GDM1 (cell line): ENCODE measurements around the gene DDR1.
A peak's percentile ranks its signal among the peaks of the same experiment; 100 is the strongest.
"Not testable (repeated sequence)": the region's sequence is repeated elsewhere in the genome, so short reads cannot be mapped to it uniquely, and the experiment has no call there.

Experiments used
- DNase-seq: peaks from one replicate; lab custom pipeline; 2025; lab: John Stamatoyannopoulos, UW

DDR1 gene

GRCh38 chr6:30917487-30917886 is 33.2 kb downstream of the DDR1 start:
- no peak for DNase-seq

DNA sequence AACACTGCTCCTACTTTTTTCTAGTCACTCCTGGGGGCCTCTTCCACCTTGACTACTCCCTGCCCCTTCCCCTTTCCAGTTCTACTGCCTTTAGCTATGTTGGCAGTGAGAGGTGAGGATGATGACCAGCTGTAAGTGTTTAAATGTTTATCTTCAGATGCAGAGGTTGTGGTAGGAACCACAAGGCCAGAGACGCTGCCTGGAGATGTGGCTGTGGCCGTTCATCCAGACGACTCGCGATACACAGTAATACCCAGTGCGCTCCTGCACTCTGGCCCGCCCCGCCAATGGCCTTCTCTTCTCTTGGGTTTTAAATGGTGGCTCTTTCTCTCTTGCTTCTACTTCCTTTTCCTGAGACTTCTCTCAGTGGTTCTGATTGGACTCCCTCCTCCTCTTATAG is 34.4 kb downstream of the DDR1 start:
- DNase-seq, result peak; percentile 24

DNA sequence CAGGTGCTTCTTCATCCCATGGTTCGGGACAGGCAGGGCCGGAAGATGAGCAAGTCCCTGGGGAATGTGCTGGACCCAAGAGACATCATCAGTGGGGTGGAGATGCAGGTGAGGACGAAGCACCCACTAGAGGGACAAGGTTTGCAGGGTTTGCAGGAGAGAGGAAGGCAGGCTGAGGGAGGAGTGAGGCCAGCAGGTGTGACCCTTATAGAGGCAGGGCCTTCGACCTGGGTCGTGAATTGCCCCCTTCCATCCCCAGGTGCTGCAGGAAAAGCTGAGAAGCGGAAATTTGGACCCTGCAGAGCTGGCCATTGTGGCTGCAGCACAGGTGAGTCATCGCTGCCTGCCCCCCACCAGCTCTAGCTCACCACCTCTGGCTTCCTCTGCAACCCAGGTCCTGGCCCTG is 38.1 kb downstream of the DDR1 start:
- no peak for DNase-seq

DNA sequence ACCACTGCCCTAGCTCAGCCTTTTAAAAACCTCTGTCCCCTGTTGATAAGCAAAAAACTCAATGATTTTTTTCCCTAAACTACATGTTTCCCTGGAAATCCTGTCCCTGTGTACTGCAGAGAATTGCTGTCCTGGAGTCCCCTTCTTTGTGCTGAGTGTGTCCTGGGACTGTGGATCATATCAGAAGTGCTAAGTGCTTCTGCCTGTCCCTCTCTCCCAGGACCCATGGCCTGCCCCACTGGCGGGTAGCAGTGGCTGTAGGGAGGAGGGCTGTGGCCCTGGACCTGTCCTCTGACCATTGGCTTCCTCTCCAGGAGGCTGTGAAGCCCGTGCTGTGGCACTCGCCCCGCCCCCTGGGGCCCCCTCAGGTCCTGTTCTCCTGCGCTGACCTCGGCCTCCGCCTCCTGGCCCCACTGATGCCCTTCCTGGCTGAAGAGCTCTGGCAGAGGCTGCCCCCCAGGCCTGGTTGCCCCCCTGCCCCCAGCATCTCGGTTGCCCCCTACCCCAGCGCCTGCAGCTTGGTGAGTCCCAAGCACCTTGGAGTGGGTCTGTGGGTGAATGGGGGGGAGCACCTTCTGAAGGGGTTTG is 39.8 kb downstream of the DDR1 start:
- DNase-seq, result not testable (repeated sequence)

DNA sequence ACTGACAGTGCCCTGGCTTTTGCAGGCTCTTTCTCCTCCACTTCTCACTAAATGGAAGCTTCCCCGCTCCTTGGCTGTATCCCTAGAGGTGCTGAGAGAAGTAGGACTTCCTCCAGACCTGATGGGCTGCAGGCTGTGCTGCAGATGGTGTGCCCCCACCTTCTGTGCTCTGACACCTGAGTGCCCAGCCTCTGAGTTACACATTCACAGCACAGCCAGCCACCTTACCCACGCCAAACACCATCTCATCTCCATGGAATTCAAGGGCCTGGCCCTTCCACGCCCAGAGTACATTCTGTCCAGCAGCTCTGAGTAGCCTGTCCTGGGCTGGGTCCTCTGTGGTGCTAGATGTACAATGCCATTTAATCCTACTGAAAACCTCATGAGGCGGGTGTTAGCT is 42.3 kb downstream of the DDR1 start:
- DNase-seq, result no peak

GRCh38 chr6:30927080-30927479 is 42.8 kb downstream of the DDR1 start:
- DNase-seq, result not testable (repeated sequence)

GRCh38 chr6:30928677-30929076 is 44.4 kb downstream of the DDR1 start:
- DNase-seq, result no peak

DNA sequence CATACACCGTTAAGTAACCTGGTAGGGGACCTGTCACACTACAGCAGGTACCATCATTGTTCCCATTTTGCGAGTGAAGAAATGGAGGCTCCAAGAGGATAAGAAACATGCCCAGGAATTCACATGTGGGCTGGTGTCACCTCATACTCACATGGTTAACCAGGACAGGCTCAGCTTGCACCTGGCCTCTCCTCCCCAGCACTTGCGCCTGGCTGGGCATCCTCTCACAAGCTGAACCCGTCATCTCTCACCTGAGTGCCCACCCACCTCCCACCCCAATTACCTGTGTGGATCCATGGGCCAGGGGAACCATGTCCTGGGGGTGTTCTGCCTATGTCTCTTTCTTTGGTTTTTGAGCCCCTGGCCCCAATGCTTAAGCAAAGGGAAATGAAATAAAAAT is 46.2 kb downstream of the DDR1 start:
- no peak for DNase-seq

- no peak for DNase-seq
Observed at GRCh38 chr6:30931272-30931671, 47.0 kb downstream of the DDR1 start.

DNA sequence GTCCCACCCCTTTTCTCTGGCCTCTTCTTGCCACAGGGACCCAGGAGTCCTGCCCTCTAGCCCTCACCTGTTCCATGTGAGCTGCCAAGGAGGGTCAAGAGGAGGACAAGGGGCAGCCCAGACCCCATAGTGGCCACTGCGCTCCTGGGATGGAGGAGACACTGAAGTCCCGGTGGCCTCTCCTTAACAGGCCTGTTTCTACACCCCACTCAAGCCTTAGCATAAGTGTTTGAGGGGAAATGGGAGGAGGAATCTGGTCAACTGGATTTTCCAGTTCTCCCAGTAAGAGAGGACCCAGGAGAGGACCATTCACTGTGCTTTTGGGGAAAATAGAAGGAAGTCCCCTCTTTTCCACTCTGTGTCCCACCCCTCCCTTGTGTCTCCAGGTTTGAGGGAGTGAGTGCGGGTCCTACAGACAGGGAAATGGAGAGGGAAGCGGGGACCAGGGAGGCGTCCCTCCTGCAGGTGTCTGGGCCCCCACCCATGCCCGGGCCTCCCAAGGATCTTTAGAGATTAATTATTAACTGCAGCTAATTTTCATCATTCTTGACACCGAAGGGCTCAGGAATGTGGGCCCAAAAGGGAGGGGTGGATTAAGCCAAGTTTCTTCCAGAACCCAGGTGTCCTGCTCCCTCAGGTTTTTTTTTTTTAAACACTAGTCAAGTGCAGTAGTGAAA is 47.8 kb downstream of the DDR1 start, which contains the start of gene SFTA2:
Gene SFTA2, minus strand, starts transcription at position 202 of the 677 bp plus-strand sequence. Its CDS starts 74 bp downstream, at position 128.
- no peak for DNase-seq

DNA sequence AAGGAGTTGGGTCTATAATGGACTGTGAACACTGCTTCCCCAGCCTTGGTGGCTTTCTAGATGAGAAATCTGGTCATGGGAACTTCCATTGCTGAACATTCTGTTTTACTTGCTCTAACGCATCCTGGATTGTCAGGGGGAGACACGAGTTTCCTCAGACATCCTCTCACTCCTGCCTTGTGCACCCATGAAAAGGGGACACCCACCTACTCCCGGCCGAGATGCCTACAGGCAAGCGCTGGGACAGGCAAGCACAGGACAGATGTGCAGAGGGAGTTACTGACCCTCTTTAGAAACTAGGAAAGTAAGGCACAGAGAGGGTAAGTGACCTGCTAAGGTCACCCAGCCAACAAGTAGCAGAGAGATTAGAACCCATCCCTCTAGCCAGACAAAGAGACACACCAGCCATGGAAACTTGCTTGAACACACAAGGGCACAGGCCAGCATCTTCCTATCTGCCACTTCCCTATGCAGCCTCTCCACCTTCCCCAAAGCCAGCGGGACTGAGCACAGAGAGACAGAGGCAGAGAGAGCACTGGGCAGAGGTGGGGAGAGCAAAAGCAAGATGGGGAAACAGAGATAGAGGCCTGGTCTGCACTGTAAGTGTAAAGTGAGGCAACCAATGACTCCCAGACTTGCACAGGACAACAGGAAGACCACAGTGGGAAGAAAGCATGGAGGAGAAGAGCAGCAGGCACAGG is 48.5 kb downstream of the DDR1 start:
- DNase-seq, result no peak

GRCh38 chr6:30935018-30935417 is 50.7 kb downstream of the DDR1 start:
- no peak for DNase-seq

GRCh38 chr6:30937265-30937664 is 52.9 kb downstream of the DDR1 start:
- no peak for DNase-seq

- DNase-seq, result no peak
Observed at GRCh38 chr6:30938730-30939129, 54.4 kb downstream of the DDR1 start.

- DNase-seq, result no peak
Observed at GRCh38 chr6:30939473-30939872, 55.2 kb downstream of the DDR1 start.

GRCh38 chr6:30940361-30940986 is 56.2 kb downstream of the DDR1 start, which contains the start of gene MUCL3:
MUCL3 (plus strand) TSS chr6:30940973; CDS start chr6:30941000, 27 bp downstream.
- no peak for DNase-seq

GRCh38 chr6:30942338-30943060 is 58.2 kb downstream of the DDR1 start:
- DNase-seq, result no peak

DNA sequence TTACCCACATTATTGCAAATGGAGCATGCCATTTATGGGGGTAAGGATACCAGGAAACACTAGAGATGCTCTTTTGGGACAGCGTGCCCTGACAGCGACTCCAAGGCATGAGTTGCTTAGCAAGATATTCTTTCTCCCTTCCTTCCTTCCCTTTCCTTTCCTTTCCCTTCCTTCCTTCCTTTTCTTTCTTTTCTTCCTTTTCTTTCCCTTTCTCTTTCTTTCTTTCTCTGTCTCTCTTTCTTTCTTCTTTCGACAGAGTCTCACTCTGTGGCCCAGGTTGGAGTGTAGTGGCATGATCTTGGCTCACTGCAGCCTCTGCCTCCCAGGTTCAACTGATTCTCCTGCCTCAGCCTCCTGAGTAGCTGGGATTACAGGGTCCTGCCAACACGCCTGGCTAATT is 59.7 kb downstream of the DDR1 start:
- DNase-seq, result no peak

DNA sequence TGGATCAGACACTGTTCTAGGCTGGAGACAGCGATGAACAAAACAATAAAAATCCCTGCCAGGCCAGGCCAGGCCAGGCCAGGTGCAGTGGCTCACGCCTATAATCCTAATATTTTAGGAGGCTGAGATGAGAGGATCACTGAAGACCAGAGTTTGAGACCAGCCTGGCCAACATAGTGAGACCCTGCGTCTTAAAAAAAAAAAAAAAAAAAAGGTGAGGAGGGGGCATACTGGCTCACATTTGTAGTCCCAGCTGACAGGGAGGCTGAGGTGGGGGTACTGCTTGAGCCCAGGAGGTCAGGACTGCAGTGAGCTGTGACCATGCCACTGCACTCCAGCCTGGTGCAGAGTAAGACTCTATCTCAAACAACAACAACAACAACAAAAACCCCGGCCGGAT is 61.0 kb downstream of the DDR1 start:
- no peak for DNase-seq

DNA sequence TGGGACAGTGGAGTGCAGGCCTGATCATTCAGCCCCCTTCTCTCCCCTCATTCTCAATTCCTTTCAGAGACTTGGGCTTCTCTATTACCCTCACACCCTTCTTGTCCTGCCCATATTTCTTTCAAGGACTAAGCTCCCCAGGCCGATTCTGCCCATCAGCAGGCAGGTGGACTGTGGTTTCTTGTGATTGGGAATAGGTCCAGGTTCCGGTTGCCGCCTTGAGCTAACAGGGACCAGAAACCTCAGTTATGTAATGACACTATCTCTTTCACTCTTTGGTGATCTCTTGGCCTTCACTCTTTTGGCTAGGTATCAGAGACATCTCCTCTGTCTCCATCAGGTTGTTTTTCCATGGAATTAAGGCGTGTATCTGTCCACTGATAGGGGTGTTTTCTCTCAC is 62.9 kb downstream of the DDR1 start:
- no peak for DNase-seq

DNA sequence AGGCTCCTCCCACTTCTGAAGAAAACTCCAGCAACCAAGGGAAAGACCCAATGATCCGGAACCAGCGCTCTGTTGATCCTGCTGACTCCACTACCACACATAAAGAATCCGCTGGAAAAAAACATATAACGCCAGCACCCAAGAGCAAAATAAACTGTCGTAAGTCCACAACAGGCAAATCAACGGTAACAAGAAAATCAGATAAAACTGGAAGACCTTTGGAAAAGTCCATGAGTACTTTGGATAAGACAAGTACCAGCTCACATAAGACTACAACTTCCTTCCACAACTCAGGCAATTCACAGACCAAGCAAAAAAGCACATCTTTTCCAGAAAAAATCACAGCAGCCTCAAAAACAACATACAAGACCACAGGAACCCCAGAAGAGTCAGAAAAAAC is 64.5 kb downstream of the DDR1 start:
- no peak for DNase-seq
